ENCODE results near the gene FTH1. TPM values are rescaled to one million over a fixed set of nuclear protein-coding genes. Genes with fewer than 3 reads are reported as not detected.

Gene FTH1
- total and polyA plus RNA-seq, 4 donors, result 592 to 4,630 (median 2,175) TPM

- no peak for DNase-seq (ENCODE audit: low spot score)
- H3K27me3 ChIP-seq (ENCODE audit: control insufficient read depth in 4 of 4, insufficient read depth in 4 of 4, low read length in 3 of 4), result no peaks in the 10 kb centered on the region
- peaks cover 0 to 3% (median 0%) of the 10 kb centered on the region in 4 donors for H3K4me1 ChIP-seq (ENCODE audit: control insufficient read depth in 4 of 4, insufficient read depth in 4 of 4, low read length in 3 of 4)
- peaks cover 0 to 5% (median 3%) of the 10 kb centered on the region in 4 donors for H3K9me3 ChIP-seq (ENCODE audit: control insufficient read depth in 4 of 4, low read length in 3 of 4)
- no peak overlapping the region for H3K27ac ChIP-seq (ENCODE audit: low read depth in 1 of 2, low read length in 2 of 2)
- no peak overlapping the region for H3K4me3 ChIP-seq (ENCODE audit: low read depth in 1 of 3, low read length in 3 of 3)
- WGBS, result 43% methylated on average over 3 of the region's 3 CpGs
- H3K9ac ChIP-seq (ENCODE audit: low read depth in 1 of 2, low read length in 2 of 2), result no peak overlapping the region
- H3K36me3 ChIP-seq (ENCODE audit: control insufficient read depth in 4 of 4, insufficient read depth in 3 of 4, low read depth in 1 of 4, low read length in 3 of 4), result peaks cover 0 to 11% (median 4%) of the 10 kb centered on the region in 4 donors
- TF ChIP-seq RXRA (IDR thresholded peaks at IDR 0.05), result no peak
- no peak for TF ChIP-seq FOXA1 (IDR thresholded peaks at IDR 0.05)
- TF ChIP-seq, protein P1, sequence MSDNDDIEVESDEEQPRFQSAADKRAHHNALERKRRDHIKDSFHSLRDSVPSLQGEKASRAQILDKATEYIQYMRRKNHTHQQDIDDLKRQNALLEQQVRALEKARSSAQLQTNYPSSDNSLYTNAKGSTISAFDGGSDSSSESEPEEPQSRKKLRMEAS (IDR thresholded peaks at IDR 0.05), result no peak
- TF ChIP-seq HNF4A (conservative IDR thresholded peaks at IDR 0.05), result peak in 1 of 2 donors; percentile 24
- no peak for TF ChIP-seq JUND (IDR thresholded peaks at IDR 0.05)
- no peak for TF ChIP-seq YY1 (IDR thresholded peaks at IDR 0.05)
- TF ChIP-seq, protein P2, sequence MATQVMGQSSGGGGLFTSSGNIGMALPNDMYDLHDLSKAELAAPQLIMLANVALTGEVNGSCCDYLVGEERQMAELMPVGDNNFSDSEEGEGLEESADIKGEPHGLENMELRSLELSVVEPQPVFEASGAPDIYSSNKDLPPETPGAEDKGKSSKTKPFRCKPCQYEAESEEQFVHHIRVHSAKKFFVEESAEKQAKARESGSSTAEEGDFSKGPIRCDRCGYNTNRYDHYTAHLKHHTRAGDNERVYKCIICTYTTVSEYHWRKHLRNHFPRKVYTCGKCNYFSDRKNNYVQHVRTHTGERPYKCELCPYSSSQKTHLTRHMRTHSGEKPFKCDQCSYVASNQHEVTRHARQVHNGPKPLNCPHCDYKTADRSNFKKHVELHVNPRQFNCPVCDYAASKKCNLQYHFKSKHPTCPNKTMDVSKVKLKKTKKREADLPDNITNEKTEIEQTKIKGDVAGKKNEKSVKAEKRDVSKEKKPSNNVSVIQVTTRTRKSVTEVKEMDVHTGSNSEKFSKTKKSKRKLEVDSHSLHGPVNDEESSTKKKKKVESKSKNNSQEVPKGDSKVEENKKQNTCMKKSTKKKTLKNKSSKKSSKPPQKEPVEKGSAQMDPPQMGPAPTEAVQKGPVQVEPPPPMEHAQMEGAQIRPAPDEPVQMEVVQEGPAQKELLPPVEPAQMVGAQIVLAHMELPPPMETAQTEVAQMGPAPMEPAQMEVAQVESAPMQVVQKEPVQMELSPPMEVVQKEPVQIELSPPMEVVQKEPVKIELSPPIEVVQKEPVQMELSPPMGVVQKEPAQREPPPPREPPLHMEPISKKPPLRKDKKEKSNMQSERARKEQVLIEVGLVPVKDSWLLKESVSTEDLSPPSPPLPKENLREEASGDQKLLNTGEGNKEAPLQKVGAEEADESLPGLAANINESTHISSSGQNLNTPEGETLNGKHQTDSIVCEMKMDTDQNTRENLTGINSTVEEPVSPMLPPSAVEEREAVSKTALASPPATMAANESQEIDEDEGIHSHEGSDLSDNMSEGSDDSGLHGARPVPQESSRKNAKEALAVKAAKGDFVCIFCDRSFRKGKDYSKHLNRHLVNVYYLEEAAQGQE (IDR thresholded peaks at IDR 0.05), result no peak
Observed at GRCh38 chr11:61994981-61995380, 27.5 kb upstream of the FTH1 start.

DNA sequence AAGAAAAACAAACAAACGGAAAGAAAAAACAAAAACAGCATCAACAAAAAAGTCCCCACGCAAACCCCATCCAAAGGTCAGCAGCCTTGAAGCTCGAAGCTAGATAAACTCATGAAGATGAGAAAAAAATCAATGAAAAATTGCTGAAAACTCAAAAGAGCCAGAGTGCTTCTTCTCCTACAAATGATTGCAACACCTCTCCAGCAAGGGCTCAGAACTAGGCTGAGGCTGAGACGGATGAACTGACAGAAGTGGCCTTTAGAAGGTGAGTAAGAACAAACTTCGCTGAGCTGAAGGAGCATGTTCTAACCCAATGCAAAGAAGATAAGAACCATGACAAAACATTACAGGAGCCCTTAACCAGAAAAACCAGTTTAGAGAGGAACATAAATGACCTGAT is 18.4 kb upstream of the FTH1 start:
- TF ChIP-seq RXRA (IDR thresholded peaks at IDR 0.05) (no peak), EGR1 (IDR thresholded peaks at IDR 0.05; ENCODE audit: low read depth in 2 of 2) (no peak), HNF4A (conservative IDR thresholded peaks at IDR 0.05) (peak in 1 of 2 donors; percentile 17), TAF1 (conservative IDR thresholded peaks at IDR 0.05) (no peak)
- TF ChIP-seq, protein P2 (IDR thresholded peaks at IDR 0.05), result no peak
- Histone ChIP-seq H3K27me3 (ENCODE audit: control insufficient read depth in 4 of 4, insufficient read depth in 4 of 4, low read length in 3 of 4) (no peaks in the 10 kb centered on the region), H3K36me3 (ENCODE audit: control insufficient read depth in 4 of 4, insufficient read depth in 3 of 4, low read depth in 1 of 4, low read length in 3 of 4) (peaks cover 0 to 11% (median 2%) of the 10 kb centered on the region in 4 donors), H3K27ac (ENCODE audit: low read depth in 1 of 2, low read length in 2 of 2) (no peak overlapping the region), H3K9me3 (ENCODE audit: control insufficient read depth in 4 of 4, low read length in 3 of 4) (no peaks in the 10 kb centered on the region), H3K9ac (ENCODE audit: low read depth in 1 of 2, low read length in 2 of 2) (no peak overlapping the region), H3K4me3 (ENCODE audit: low read depth in 1 of 3, low read length in 3 of 3) (no peak overlapping the region), H3K4me1 (ENCODE audit: control insufficient read depth in 4 of 4, insufficient read depth in 4 of 4, low read length in 3 of 4) (peaks cover 6 to 17% (median 7%) of the 10 kb centered on the region in 4 donors)
- no peak for DNase-seq (ENCODE audit: low spot score)
- 50% methylated on average over 5 of the region's 5 CpGs for WGBS

- no peak for DNase-seq (ENCODE audit: low spot score)
- TF ChIP-seq RXRA (IDR thresholded peaks at IDR 0.05), result peak; percentile 31 to 72
- TF ChIP-seq, protein P3, sequence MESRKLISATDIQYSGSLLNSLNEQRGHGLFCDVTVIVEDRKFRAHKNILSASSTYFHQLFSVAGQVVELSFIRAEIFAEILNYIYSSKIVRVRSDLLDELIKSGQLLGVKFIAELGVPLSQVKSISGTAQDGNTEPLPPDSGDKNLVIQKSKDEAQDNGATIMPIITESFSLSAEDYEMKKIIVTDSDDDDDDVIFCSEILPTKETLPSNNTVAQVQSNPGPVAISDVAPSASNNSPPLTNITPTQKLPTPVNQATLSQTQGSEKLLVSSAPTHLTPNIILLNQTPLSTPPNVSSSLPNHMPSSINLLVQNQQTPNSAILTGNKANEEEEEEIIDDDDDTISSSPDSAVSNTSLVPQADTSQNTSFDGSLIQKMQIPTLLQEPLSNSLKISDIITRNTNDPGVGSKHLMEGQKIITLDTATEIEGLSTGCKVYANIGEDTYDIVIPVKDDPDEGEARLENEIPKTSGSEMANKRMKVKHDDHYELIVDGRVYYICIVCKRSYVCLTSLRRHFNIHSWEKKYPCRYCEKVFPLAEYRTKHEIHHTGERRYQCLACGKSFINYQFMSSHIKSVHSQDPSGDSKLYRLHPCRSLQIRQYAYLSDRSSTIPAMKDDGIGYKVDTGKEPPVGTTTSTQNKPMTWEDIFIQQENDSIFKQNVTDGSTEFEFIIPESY (IDR thresholded peaks at IDR 0.05), result no peak
- peak; percentile 65 to 76 for TF ChIP-seq HNF4A (conservative IDR thresholded peaks at IDR 0.05)
- TF ChIP-seq, protein P1 (IDR thresholded peaks at IDR 0.05), result peak; percentile 65
- TF ChIP-seq HNF4G (IDR thresholded peaks at IDR 0.05), result no peak
- TF ChIP-seq SP1 (IDR thresholded peaks at IDR 0.05), result peak; percentile 12
- TF ChIP-seq, protein P2 (IDR thresholded peaks at IDR 0.05), result no peak
- no peak for TF ChIP-seq FOXA2 (IDR thresholded peaks at IDR 0.05)
- TF ChIP-seq TAF1 (conservative IDR thresholded peaks at IDR 0.05), result no peak
- TF ChIP-seq YY1 (IDR thresholded peaks at IDR 0.05), result peak; percentile 76
Observed at GRCh38 chr11:61983419-61983818, 16.0 kb upstream of the FTH1 start.

More at GRCh38 chr11:61983419-61983818, 16.0 kb upstream of the FTH1 start:
- Histone ChIP-seq H3K9ac (ENCODE audit: low read depth in 1 of 2, low read length in 2 of 2) (no peak overlapping the region), H3K27me3 (ENCODE audit: control insufficient read depth in 4 of 4, insufficient read depth in 4 of 4, low read length in 3 of 4) (no peaks in the 10 kb centered on the region), H3K9me3 (ENCODE audit: control insufficient read depth in 4 of 4, low read length in 3 of 4) (no peaks in the 10 kb centered on the region), H3K4me1 (ENCODE audit: control insufficient read depth in 4 of 4, insufficient read depth in 4 of 4, low read length in 3 of 4) (peaks cover 12 to 42% (median 26%) of the 10 kb centered on the region in 4 donors), H3K27ac (ENCODE audit: low read depth in 1 of 2, low read length in 2 of 2) (no peak overlapping the region), H3K36me3 (ENCODE audit: control insufficient read depth in 4 of 4, insufficient read depth in 3 of 4, low read depth in 1 of 4, low read length in 3 of 4) (peaks cover 0 to 11% (median 2%) of the 10 kb centered on the region in 4 donors), H3K4me3 (ENCODE audit: low read depth in 1 of 3, low read length in 3 of 3) (no peak overlapping the region)
- WGBS, result 94% methylated on average over 1 of the region's 1 CpG
